Natural killer cell (primary cell): ENCODE results near the gene LINGO4. TPM values are rescaled to one million over a fixed set of nuclear protein-coding genes. Genes with fewer than 3 reads are reported as not detected.

ENCODE experiments used
- ATAC-seq, 3 donors: fragments of 150-1000 bp in 2 of 3; fragments of 200-7000 bp in 1 of 3; cut with Tn5 transposase; 1 replicate in 1 of 3; 2 replicates in 2 of 3; pipeline ENCODE4 v1.10.0; 2021; ENCODE audit warnings: mild to moderate bottlenecking in 2 of 3, moderate library complexity in 2 of 3
- DNase-seq, 2 donors: peaks; one replicate each; pipeline versions ENCODE4 v3.0.0 to v3.0.0-alpha.2; 2013 to 2021; ENCODE audit warnings: mixed read lengths in 1 of 2
- H3K27ac ChIP-seq: one replicate; pipeline ENCODE4 v1.5.1; 2013; ENCODE audit warnings: mild to moderate bottlenecking, low read length
- H3K27me3 ChIP-seq: one replicate; pipeline ENCODE4 v1.6.1; 2013; ENCODE audit warnings: low read length; ENCODE audit not compliant: control insufficient read depth, insufficient read depth
- H3K36me3 ChIP-seq: one replicate; pipeline ENCODE4 v1.6.1; 2013; ENCODE audit warnings: low read length; ENCODE audit not compliant: control insufficient read depth, insufficient read depth
- H3K4me1 ChIP-seq: one replicate; pipeline ENCODE4 v1.6.1; 2013; ENCODE audit warnings: low read length; ENCODE audit not compliant: control insufficient read depth, insufficient read depth
- H3K4me3 ChIP-seq: one replicate; pipeline ENCODE4 v1.5.1; 2013; ENCODE audit warnings: low read length
- H3K9me3 ChIP-seq: one replicate; pipeline ENCODE4 v1.6.1; 2013; ENCODE audit warnings: low read length; ENCODE audit not compliant: control insufficient read depth, insufficient read depth
- H3K27ac Mint-ChIP-seq, 2 donors: one replicate each; pipeline ENCODE4 v1.8.0; 2022; ENCODE audit warnings: mild to moderate bottlenecking in 2 of 2, mixed read lengths in 2 of 2, moderate library complexity in 1 of 2
- H3K27me3 Mint-ChIP-seq, 2 donors: one replicate each; pipeline ENCODE4 v1.8.0; 2022; ENCODE audit warnings: low read depth in 2 of 2, mixed read lengths in 2 of 2
- H3K36me3 Mint-ChIP-seq: one replicate; pipeline ENCODE4 v1.8.0; 2022; ENCODE audit warnings: mixed read lengths
- H3K4me1 Mint-ChIP-seq, 2 donors: one replicate each; pipeline ENCODE4 v1.8.0; 2022; ENCODE audit warnings: mixed read lengths in 2 of 2
- H3K4me3 Mint-ChIP-seq: one replicate; pipeline ENCODE4 v1.8.0; 2022; ENCODE audit warnings: mild to moderate bottlenecking, moderate library complexity, mixed read lengths
- H3K9me3 Mint-ChIP-seq, 2 donors: one replicate each; pipeline ENCODE4 v1.8.0; 2022; ENCODE audit warnings: mixed read lengths in 2 of 2
- WGBS: methylation state at CpG from one replicate; pipeline ENCODE4 v1.1.7; 2013; ENCODE audit warnings: missing lambda C conversion rate; ENCODE audit not compliant: insufficient coverage; 5-methylcytosine and 5-hydroxymethylcytosine counted together
- intact Hi-C: fragments of 100-400 bp; cut with micrococcal nuclease; formaldehyde crosslinking; loops from one replicate; pipeline ENCODE4 v1.14.2; 2022
- total RNA-seq, 4 donors: library from RNA; stranded (reverse); fragments of 120-200 nt in 1 of 4; gene quantifications; one replicate each; pipeline versions ENCODE4 v1.2.3 to v1.2.4, GENCODE V29; 2013 to 2022
- TF ChIP-seq, protein P1 (sequence below): fragments of 200-600 bp; IDR thresholded peaks from one replicate; pipeline ENCODE4 v1.8.0; 2022; ENCODE audit warnings: antibody characterized with exemption

LINGO4 gene
- total RNA-seq, 3 donors from 2014 or later (not counting 1 experiment from before 2014, with no cell fraction given): not detected

DNA sequence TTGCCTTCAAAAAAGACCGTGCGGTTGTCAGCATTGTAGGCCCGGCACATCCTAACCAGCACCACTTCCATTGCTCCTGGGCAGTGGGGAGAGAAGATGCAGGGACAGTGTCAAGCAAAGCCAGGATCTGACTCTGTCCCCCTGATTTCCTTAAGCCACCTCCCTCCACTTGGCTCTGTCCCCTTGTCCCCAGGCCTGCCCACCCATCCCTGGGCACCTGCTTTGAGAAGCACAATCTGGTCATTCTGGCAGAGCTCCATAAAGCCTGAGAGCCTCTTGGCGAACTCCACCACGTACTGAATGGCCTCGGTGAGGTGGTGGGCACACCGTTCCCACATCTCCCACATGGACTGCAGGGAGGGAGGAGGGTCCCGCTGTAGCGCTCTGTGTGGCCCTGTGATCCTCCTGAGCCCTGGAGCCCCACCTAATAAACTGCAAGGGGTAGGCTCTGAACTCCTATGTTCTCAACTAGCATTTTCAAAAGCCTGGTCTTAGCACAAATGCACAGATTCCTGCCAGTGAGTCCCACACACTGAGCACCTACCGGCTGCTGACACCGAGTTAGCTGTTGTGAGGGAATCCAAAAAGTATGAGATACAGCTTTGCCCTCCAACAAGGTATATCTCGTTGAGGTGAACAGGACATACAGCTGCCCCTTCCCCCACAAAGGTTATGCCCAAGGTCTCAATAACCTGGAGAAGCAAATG lies 8.2 kb upstream of the LINGO4 start:
- H3K27me3 ChIP-seq: no peaks in the 10 kb centered on the region
- Mint-ChIP-seq H3K27ac (no peak overlapping the region), H3K9me3 (no peaks in the 10 kb centered on the region), H3K36me3 (no peaks in the 10 kb centered on the region), H3K4me1 (peaks cover 32 to 35% of the 10 kb centered on the region in 2 donors), H3K27me3 (peaks cover 0 to 2% of the 10 kb centered on the region in 2 donors), H3K4me3 (no peak overlapping the region)
- intact Hi-C loops: no loop called here
- H3K27ac ChIP-seq: no peak overlapping the region
- H3K36me3 ChIP-seq: no peaks in the 10 kb centered on the region
- TF ChIP-seq, protein P1, sequence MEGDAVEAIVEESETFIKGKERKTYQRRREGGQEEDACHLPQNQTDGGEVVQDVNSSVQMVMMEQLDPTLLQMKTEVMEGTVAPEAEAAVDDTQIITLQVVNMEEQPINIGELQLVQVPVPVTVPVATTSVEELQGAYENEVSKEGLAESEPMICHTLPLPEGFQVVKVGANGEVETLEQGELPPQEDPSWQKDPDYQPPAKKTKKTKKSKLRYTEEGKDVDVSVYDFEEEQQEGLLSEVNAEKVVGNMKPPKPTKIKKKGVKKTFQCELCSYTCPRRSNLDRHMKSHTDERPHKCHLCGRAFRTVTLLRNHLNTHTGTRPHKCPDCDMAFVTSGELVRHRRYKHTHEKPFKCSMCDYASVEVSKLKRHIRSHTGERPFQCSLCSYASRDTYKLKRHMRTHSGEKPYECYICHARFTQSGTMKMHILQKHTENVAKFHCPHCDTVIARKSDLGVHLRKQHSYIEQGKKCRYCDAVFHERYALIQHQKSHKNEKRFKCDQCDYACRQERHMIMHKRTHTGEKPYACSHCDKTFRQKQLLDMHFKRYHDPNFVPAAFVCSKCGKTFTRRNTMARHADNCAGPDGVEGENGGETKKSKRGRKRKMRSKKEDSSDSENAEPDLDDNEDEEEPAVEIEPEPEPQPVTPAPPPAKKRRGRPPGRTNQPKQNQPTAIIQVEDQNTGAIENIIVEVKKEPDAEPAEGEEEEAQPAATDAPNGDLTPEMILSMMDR: no peak
- no peak overlapping the region for H3K4me3 ChIP-seq
- H3K9me3 ChIP-seq: no peaks in the 10 kb centered on the region
- DNase-seq (no peak), ATAC-seq (no peak)
- WGBS: 89% methylated on average over 11 of the region's 12 CpGs
- H3K4me1 ChIP-seq: peaks cover 47% of the 10 kb centered on the region

DNA sequence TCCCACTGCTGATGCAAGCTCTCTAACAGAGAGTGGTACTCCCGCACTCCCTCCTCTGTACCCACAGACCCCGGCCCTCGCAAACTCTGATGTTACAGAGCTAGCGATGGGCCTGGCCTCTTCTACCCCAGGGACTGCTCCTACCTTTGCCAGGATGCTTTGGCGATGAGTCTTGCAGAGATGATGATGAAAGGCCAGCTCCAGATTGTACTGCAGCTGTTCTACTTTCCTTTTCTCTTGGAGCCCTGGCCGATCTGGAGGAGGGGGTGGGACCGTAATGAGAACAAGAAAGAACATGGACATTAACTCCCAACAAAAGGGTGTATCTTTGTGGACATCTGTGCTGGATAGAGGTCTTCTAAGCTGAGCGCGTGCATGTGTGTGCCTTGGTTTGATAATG lies 6.0 kb upstream of the LINGO4 start:
- Histone ChIP-seq H3K36me3 (no peaks in the 10 kb centered on the region), H3K27ac (no peak overlapping the region), H3K9me3 (no peaks in the 10 kb centered on the region), H3K4me3 (no peak overlapping the region), H3K4me1 (peaks cover 27% of the 10 kb centered on the region), H3K27me3 (no peaks in the 10 kb centered on the region)
- peaks cover 20 to 22% of the 10 kb centered on the region in 2 donors for H3K4me1 Mint-ChIP-seq
- no peaks in the 10 kb centered on the region for H3K9me3 Mint-ChIP-seq
- no peaks in the 10 kb centered on the region for H3K36me3 Mint-ChIP-seq
- H3K4me3 Mint-ChIP-seq: no peak overlapping the region
- no peak for ATAC-seq
- TF ChIP-seq, protein P1: no peak
- no peak for DNase-seq
- intact Hi-C loops: no loop called here
- 93% methylated on average over 7 of the region's 9 CpGs for WGBS
- no peak overlapping the region for H3K27ac Mint-ChIP-seq
- H3K27me3 Mint-ChIP-seq: peaks cover 0 to 2% of the 10 kb centered on the region in 2 donors

DNA sequence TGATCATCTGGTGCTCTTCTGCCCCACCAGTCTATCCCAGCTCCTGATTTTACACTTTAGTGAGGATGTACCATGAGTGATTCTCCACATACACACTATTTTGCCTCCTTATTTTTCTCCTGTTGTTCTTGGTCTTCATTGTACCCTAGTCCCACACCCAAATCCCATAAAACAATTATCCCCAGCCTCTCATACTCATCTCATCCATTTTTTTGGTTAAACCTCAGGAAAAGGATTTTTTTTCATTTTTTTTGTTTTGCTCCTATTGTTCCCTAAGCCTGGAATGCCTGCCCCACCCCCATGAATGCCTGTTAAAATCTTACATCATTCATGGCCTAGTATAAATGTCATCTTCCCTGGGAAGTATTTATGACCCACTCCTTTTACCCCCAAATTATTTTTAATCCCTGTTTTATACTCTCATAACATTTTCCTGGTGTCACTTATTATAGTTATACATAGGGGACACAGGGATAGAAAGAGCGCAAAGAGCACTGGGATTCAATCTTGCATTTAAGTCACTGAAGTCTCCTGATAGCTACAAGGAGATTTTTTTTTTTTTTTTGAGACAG lies 4.9 kb upstream of the LINGO4 start:
- intact Hi-C loops: no loop called here
- Mint-ChIP-seq H3K4me3 (no peak overlapping the region), H3K27ac (no peak overlapping the region), H3K9me3 (no peaks in the 10 kb centered on the region), H3K4me1 (peaks cover 9 to 11% of the 10 kb centered on the region in 2 donors), H3K36me3 (no peaks in the 10 kb centered on the region), H3K27me3 (no peaks in the 10 kb centered on the region)
- ATAC-seq: no peak
- H3K4me3 ChIP-seq: no peak overlapping the region
- H3K4me1 ChIP-seq: peaks cover 16% of the 10 kb centered on the region
- H3K9me3 ChIP-seq: no peaks in the 10 kb centered on the region
- H3K27ac ChIP-seq: no peak overlapping the region
- no peaks in the 10 kb centered on the region for H3K36me3 ChIP-seq
- 100% methylated on average over 1 of the region's 1 CpG for WGBS
- H3K27me3 ChIP-seq: no peaks in the 10 kb centered on the region
- DNase-seq: no peak
- TF ChIP-seq, protein P1: no peak
